GM23248 (cell line): ENCODE data around the gene LRRC75A.

ENCODE experiments used
- EZH2 ChIP-seq: fragments of 200-600 bp; sonication (generic); IDR thresholded peaks from 2 replicates; pipeline ENCODE4 v1.6.1; 2018; ENCODE audit warnings: antibody characterized with exemption, mild to moderate bottlenecking; ENCODE audit not compliant: insufficient read depth, poor library complexity, severe bottlenecking
- EZH2phosphoT487 ChIP-seq: fragments of 200-600 bp; sonication (generic); IDR thresholded peaks from 2 replicates; pipeline ENCODE4 v1.6.1; 2018; ENCODE audit warnings: antibody characterized with exemption, moderate library complexity, mild to moderate bottlenecking, low read depth; ENCODE audit not compliant: insufficient read depth

- no peak for TF ChIP-seq EZH2phosphoT487
- TF ChIP-seq EZH2 = no peak
Measured at GRCh38 chr17:16519021-16519420, 27.0 kb upstream of the LRRC75A start.
